Activated T-cell treated with anti-CD3 and anti-CD28 coated beads, Interleukin-2, amount 50 U/mL, for 1 hour (primary cell): Measurements from ENCODE around the gene TFAM.

Experiments
- DNase-seq: peaks from one replicate; pipeline ENCODE4 v3.0.0-alpha.2; 2020

Gene TFAM

GRCh38 chr10:58436071-58436470 is 50.9 kb downstream of the TFAM start:
- DNase-seq: no peak

GRCh38 chr10:58438340-58438871 is 53.2 kb downstream of the TFAM start:
- DNase-seq: no peak

GRCh38 chr10:58438986-58439385 is 53.8 kb downstream of the TFAM start:
- DNase-seq: no peak

- DNase-seq: no peak
Measured at GRCh38 chr10:58439632-58440364, 54.6 kb downstream of the TFAM start.

- no peak for DNase-seq
Measured at GRCh38 chr10:58440484-58440883, 55.3 kb downstream of the TFAM start.

- DNase-seq: no peak
Measured at GRCh38 chr10:58444321-58444720, 59.1 kb downstream of the TFAM start.

GRCh38 chr10:58444876-58445275 is 59.7 kb downstream of the TFAM start:
- DNase-seq: no peak

GRCh38 chr10:58448121-58448935 is 63.1 kb downstream of the TFAM start:
- no peak for DNase-seq
